ENCODE data around the gene LOXL3.

DNA sequence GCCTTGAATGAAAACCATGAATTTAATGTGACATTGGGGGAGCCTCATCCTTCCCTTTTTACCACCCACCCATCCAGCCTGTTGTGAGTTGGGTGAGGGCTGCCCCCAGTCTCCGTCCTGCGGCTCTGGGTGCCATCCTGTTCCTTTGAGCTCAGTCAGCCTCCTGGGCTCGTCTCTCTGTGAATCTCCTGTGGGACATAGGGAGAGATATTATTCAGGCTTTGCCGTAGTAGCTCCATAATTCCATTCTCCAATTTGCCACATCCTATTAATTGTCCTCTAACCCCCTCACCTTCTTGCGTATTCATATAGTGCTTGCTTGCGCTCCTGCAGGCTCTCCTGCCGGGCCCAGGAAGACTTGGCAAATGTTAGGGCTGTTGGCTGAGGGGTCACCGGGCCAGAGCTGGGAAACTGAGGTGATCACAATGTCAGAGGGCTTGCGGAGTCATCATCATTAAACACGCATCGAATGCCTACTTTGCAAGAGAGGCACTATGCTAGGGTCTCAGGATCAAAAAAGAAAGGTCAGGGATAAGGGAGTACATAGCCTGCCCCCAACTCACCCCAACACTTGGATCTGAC lies 27.0 kb downstream of the LOXL3 start:
- TF ChIP-seq CTCF (IDR thresholded peaks at IDR 0.05 in 2 of 3, conservative IDR thresholded peaks at IDR 0.05 in 1 of 3; ENCODE audit: borderline replicate concordance in 1 of 3, insufficient read depth in 1 of 3, low read depth in 2 of 3, low read length in 2 of 3): no peak
- no peak for TF ChIP-seq EZH2 (IDR thresholded peaks at IDR 0.05)
- TF ChIP-seq JUND (IDR thresholded peaks at IDR 0.05): no peak
- TF ChIP-seq POLR2A (IDR thresholded peaks at IDR 0.05; ENCODE audit: borderline replicate concordance, extremely low read depth, insufficient read depth, insufficient read length): no peak
